Neutrophil (primary cell): ENCODE data around the gene BGLAP.

Source experiments
- H3K27ac ChIP-seq: fragments of 200-600 bp; sonication (generic); 2 replicates; pipeline ENCODE4 v1.5.1; 2016; ENCODE audit warnings: mild to moderate bottlenecking, moderate library complexity
- H3K27me3 ChIP-seq: fragments of 200-600 bp; sonication (generic); 2 replicates; pipeline ENCODE4 v1.6.0; 2016; ENCODE audit warnings: mild to moderate bottlenecking
- H3K36me3 ChIP-seq: fragments of 200-600 bp; sonication (generic); 2 replicates; pipeline ENCODE4 v1.5.1; 2017
- H3K4me1 ChIP-seq, 2 experiments: fragments of 200-600 bp in 1 of 2; sonication (generic) in 1 of 2; 1 replicate in 1 of 2; 2 replicates in 1 of 2; pipeline versions ENCODE4 v1.5.1 to v1.6.1; 2013 to 2016; ENCODE audit warnings: low read depth in 1 of 2, low read length in 1 of 2, mild to moderate bottlenecking in 1 of 2, moderate library complexity in 1 of 2; ENCODE audit not compliant: control insufficient read depth in 1 of 2, insufficient read depth in 1 of 2
- H3K4me3 ChIP-seq, 2 experiments: fragments of 200-600 bp in 1 of 2; sonication (generic) in 1 of 2; 1 replicate in 1 of 2; 2 replicates in 1 of 2; pipeline ENCODE4 v1.5.1; 2013 to 2016; ENCODE audit warnings: low read depth in 1 of 2, low read length in 1 of 2, mild to moderate bottlenecking in 1 of 2, moderate library complexity in 1 of 2
- H3K9me3 ChIP-seq: fragments of 200-600 bp; sonication (generic); 2 replicates; pipeline ENCODE4 v1.5.1; 2016
- CTCF ChIP-seq: fragments of 200-600 bp; sonication (generic); IDR thresholded peaks from 2 replicates; pipeline ENCODE4 v1.5.1; 2016; ENCODE audit warnings: antibody characterized with exemption

Gene BGLAP

GRCh38 chr1:156233426-156234127 lies 8.4 kb upstream of the BGLAP start:
- Histone ChIP-seq H3K4me1 (no peaks in the 10 kb centered on the region), H3K27ac (no peak overlapping the region), H3K36me3 (peaks cover 68% of the 10 kb centered on the region), H3K9me3 (no peaks in the 10 kb centered on the region), H3K27me3 (no peaks in the 10 kb centered on the region), H3K4me3 (no peak overlapping the region)
- no peak for TF ChIP-seq CTCF

- no peaks in the 10 kb centered on the region for H3K27me3 ChIP-seq
- H3K9me3 ChIP-seq: no peaks in the 10 kb centered on the region
- no peak for TF ChIP-seq CTCF
- no peaks in the 10 kb centered on the region for H3K4me1 ChIP-seq
- no peak overlapping the region for H3K27ac ChIP-seq
- no peak overlapping the region for H3K4me3 ChIP-seq
- H3K36me3 ChIP-seq: peaks cover 81% of the 10 kb centered on the region
Observed at GRCh38 chr1:156236164-156236563, 5.8 kb upstream of the BGLAP start.

GRCh38 chr1:156238248-156238647 lies 3.7 kb upstream of the BGLAP start:
- H3K4me1 ChIP-seq: no peaks in the 10 kb centered on the region
- TF ChIP-seq CTCF: no peak
- H3K27me3 ChIP-seq: no peaks in the 10 kb centered on the region
- no peaks in the 10 kb centered on the region for H3K9me3 ChIP-seq
- no peak overlapping the region for H3K4me3 ChIP-seq
- H3K27ac ChIP-seq: no peak overlapping the region
- H3K36me3 ChIP-seq: peaks cover 89% of the 10 kb centered on the region

GRCh38 chr1:156241311-156241811 lies 623 bp upstream of the BGLAP start:
- Histone ChIP-seq H3K4me3 (no peak overlapping the region), H3K36me3 (peaks cover 61% of the 10 kb centered on the region), H3K27me3 (peaks cover 22% of the 10 kb centered on the region), H3K9me3 (no peaks in the 10 kb centered on the region), H3K4me1 (peaks cover 10 to 11% of the 10 kb centered on the region in 2 experiments), H3K27ac (no peak overlapping the region)
- TF ChIP-seq CTCF: no peak

GRCh38 chr1:156242738-156243137 lies 754 bp downstream of the BGLAP start:
- Histone ChIP-seq H3K9me3 (no peaks in the 10 kb centered on the region), H3K4me1 (peaks cover 10 to 11% of the 10 kb centered on the region in 2 experiments), H3K4me3 (no peak overlapping the region), H3K27me3 (peaks cover 34% of the 10 kb centered on the region), H3K27ac (no peak overlapping the region), H3K36me3 (peaks cover 51% of the 10 kb centered on the region)
- no peak for TF ChIP-seq CTCF
